ENCODE data around the gene PTPRR. TPM values are rescaled to one million over a fixed set of nuclear protein-coding genes. Genes with fewer than 3 reads are reported as not detected.

PTPRR gene
- total RNA-seq, 2 donors from 2014 or later: 0.33 to 0.78 TPM

GRCh38 chr12:70774055-70774454 lies 146.5 kb downstream of the PTPRR start:
- TF ChIP-seq POLR2A (IDR thresholded peaks at IDR 0.05) (no peak), CTCF (IDR thresholded peaks at IDR 0.05) (no peak)
- ATAC-seq (no peak), DNase-seq (no peak)
- H3K4me3 ChIP-seq: no peak overlapping the region
- H3K27ac ChIP-seq: no peak overlapping the region
- no peaks in the 10 kb centered on the region for H3K4me1 ChIP-seq
- intact Hi-C loops (cut with DNase I): no loop called here
- H3K9me3 ChIP-seq: no peaks in the 10 kb centered on the region
- no peaks in the 10 kb centered on the region for H3K36me3 ChIP-seq (replicated peaks in 1 of 2; ENCODE audit: insufficient read depth in 1 of 2, low read depth in 2 of 2)
- H3K27me3 ChIP-seq: no peaks in the 10 kb centered on the region

- Histone ChIP-seq H3K36me3 (replicated peaks in 1 of 2; ENCODE audit: insufficient read depth in 1 of 2, low read depth in 2 of 2) (no peaks in the 10 kb centered on the region), H3K4me1 (no peaks in the 10 kb centered on the region), H3K9me3 (no peaks in the 10 kb centered on the region), H3K4me3 (no peak overlapping the region), H3K27ac (no peak overlapping the region), H3K27me3 (no peaks in the 10 kb centered on the region)
- TF ChIP-seq POLR2A (IDR thresholded peaks at IDR 0.05): no peak
- no peak for ATAC-seq
- intact Hi-C loops (cut with DNase I): no loop called here
- WGBS, 2 donors: 52 to 61% methylated on average over 1 of the region's 1 CpG
- no peak for DNase-seq
Observed at GRCh38 chr12:70772836-70773235, 147.7 kb downstream of the PTPRR start.

- DNase-seq: no peak
- Histone ChIP-seq H3K4me1 (no peaks in the 10 kb centered on the region), H3K27me3 (no peaks in the 10 kb centered on the region), H3K9me3 (no peaks in the 10 kb centered on the region), H3K27ac (no peak overlapping the region), H3K4me3 (no peak overlapping the region), H3K36me3 (replicated peaks in 1 of 2; ENCODE audit: insufficient read depth in 1 of 2, low read depth in 2 of 2) (no peaks in the 10 kb centered on the region)
- TF ChIP-seq CTCF (IDR thresholded peaks at IDR 0.05): no peak
- TF ChIP-seq POLR2A (IDR thresholded peaks at IDR 0.05): no peak
- intact Hi-C loops (cut with DNase I): no loop called here
- ATAC-seq: no peak
Observed at GRCh38 chr12:70771581-70771980, 149.0 kb downstream of the PTPRR start.

GRCh38 chr12:70763666-70764065 lies 156.9 kb downstream of the PTPRR start:
- Histone ChIP-seq H3K27ac (no peak overlapping the region), H3K27me3 (no peaks in the 10 kb centered on the region), H3K36me3 (replicated peaks in 1 of 2; ENCODE audit: insufficient read depth in 1 of 2, low read depth in 2 of 2) (no peaks in the 10 kb centered on the region), H3K4me1 (no peaks in the 10 kb centered on the region), H3K9me3 (no peaks in the 10 kb centered on the region), H3K4me3 (no peak overlapping the region)
- DNase-seq: no peak
- 70 to 73% methylated on average over 2 of the region's 2 CpGs for WGBS, 2 donors
- TF ChIP-seq CTCF (IDR thresholded peaks at IDR 0.05) (no peak), POLR2A (IDR thresholded peaks at IDR 0.05) (no peak)
- intact Hi-C loops (cut with DNase I): no loop called here
- no peak for ATAC-seq

- intact Hi-C loops (cut with DNase I): no loop called here
- H3K4me3 ChIP-seq: no peak overlapping the region
- H3K4me1 ChIP-seq: peaks cover 2% of the 10 kb centered on the region
- DNase-seq: no peak
- WGBS, 2 donors: 47 to 63% methylated on average over 2 of the region's 2 CpGs
- H3K9me3 ChIP-seq: no peaks in the 10 kb centered on the region
- no peak for ATAC-seq
- no peaks in the 10 kb centered on the region for H3K36me3 ChIP-seq (replicated peaks in 1 of 2; ENCODE audit: insufficient read depth in 1 of 2, low read depth in 2 of 2)
- no peaks in the 10 kb centered on the region for H3K27me3 ChIP-seq
- no peak overlapping the region for H3K27ac ChIP-seq
- TF ChIP-seq CTCF (IDR thresholded peaks at IDR 0.05) (no peak), POLR2A (IDR thresholded peaks at IDR 0.05) (no peak)
Observed at GRCh38 chr12:70762000-70762399, 158.5 kb downstream of the PTPRR start.

Data from body of pancreas (tissue), 4 donors.